A549 (cell line): Measurements from ENCODE around the gene APOBEC3G.

ENCODE experiments used
- CTCF ChIP-seq: fragments of >200 bp; sonication (Bioruptor Twin); formaldehyde crosslinking; IDR thresholded peaks from 3 replicates; pipeline ENCODE4 v1.5.1; 2016
- ESRRA ChIP-seq: fragments of 150-350 bp; IDR thresholded peaks from 2 replicates; pipeline ENCODE4 v1.6.1; 2014; ENCODE audit warnings: mild to moderate bottlenecking, low read length, borderline replicate concordance
- FOSL2 ChIP-seq, 2 experiments: fragments of 450-650 bp in 1 of 2; fragments of >200 bp in 1 of 2; sonication (Bioruptor Twin) in 1 of 2; formaldehyde crosslinking; IDR thresholded peaks; 2 replicates each; pipeline versions ENCODE4 v1.5.0 to v1.6.1; 2016 to 2020; ENCODE audit warnings: mild to moderate bottlenecking in 1 of 2, moderate library complexity in 1 of 2
- HOXA7 ChIP-seq: fragments of 250-450 bp; sonication (Bioruptor Pico); IDR thresholded peaks from 2 replicates; pipeline ENCODE4 v1.5.0; 2020; ENCODE audit warnings: mild to moderate bottlenecking, moderate library complexity
- KDM1A ChIP-seq: fragments of 200-600 bp; sonication (generic); IDR thresholded peaks from 2 replicates; pipeline ENCODE4 v1.6.1; 2016; ENCODE audit warnings: low read depth, mild to moderate bottlenecking
- MAX ChIP-seq: IDR thresholded peaks from 2 replicates; pipeline ENCODE4 v1.6.1; 2012

GRCh38 chr22:39125622-39126021, 48.5 kb downstream of the APOBEC3G start:
- TF ChIP-seq KDM1A: no peak
- no peak for TF ChIP-seq CTCF
- TF ChIP-seq HOXA7 (CRISPR knock-in tag): no peak
- no peak for TF ChIP-seq ESRRA
- TF ChIP-seq MAX: no peak
- no peak for TF ChIP-seq FOSL2 (IDR thresholded peaks at IDR 0.05)
- TF ChIP-seq FOSL2 (CRISPR knock-in tag; IDR thresholded peaks at IDR 0.05): no peak
